Neuron (in vitro differentiated cells): ENCODE measurements around the gene AFF3.
"Not testable (repeated sequence)": the region's sequence is repeated elsewhere in the genome, so short reads cannot be mapped to it uniquely, and the experiment has no call there.

ENCODE experiments used
- H2AFZ ChIP-seq: one replicate; pipeline ENCODE4 v1.6.1; 2013; ENCODE audit warnings: low read depth, mild to moderate bottlenecking, inconsistent platforms, low read length, moderate library complexity
- H3K27me3 ChIP-seq: one replicate; pipeline ENCODE4 v1.6.1; 2013; ENCODE audit warnings: low read length; ENCODE audit not compliant: insufficient read depth
- H3K36me3 ChIP-seq: one replicate; pipeline ENCODE4 v1.6.1; 2013; ENCODE audit warnings: low read length; ENCODE audit not compliant: insufficient read depth
- H3K4me1 ChIP-seq: one replicate; pipeline ENCODE4 v1.6.1; 2013; ENCODE audit warnings: low read length; ENCODE audit not compliant: insufficient read depth
- H3K4me3 ChIP-seq: 2 replicates; pipeline ENCODE4 v1.5.1; 2013; ENCODE audit warnings: mild to moderate bottlenecking, low read length, moderate library complexity
- H3K9me3 ChIP-seq: one replicate; pipeline ENCODE4 v1.6.1; 2013; ENCODE audit warnings: low read length

Gene AFF3

GRCh38 chr2:100178085-100178788 is 35.8 kb upstream of the AFF3 start:
- Histone ChIP-seq H3K4me3 (no peak overlapping the region), H3K27me3 (no peaks in the 10 kb centered on the region), H3K9me3 (no peaks in the 10 kb centered on the region), H3K4me1 (peaks cover 16% of the 10 kb centered on the region), H3K36me3 (no peaks in the 10 kb centered on the region), H2AFZ (no peak overlapping the region)

- H2AFZ ChIP-seq = no peak overlapping the region
- peaks cover 4% of the 10 kb centered on the region for H3K4me1 ChIP-seq
Observed at GRCh38 chr2:100176925-100177324, 34.5 kb upstream of the AFF3 start.

GRCh38 chr2:100174026-100174431 is 31.6 kb upstream of the AFF3 start:
- H3K4me1 ChIP-seq = no peaks in the 10 kb centered on the region
- H2AFZ ChIP-seq = no peak overlapping the region
- H3K4me3 ChIP-seq = no peak overlapping the region

More at GRCh38 chr2:100176925-100177324, 34.5 kb upstream of the AFF3 start:
- H3K9me3 ChIP-seq = no peaks in the 10 kb centered on the region
- no peaks in the 10 kb centered on the region for H3K36me3 ChIP-seq
- H3K27me3 ChIP-seq = no peaks in the 10 kb centered on the region
- H3K4me3 ChIP-seq = no peak overlapping the region

GRCh38 chr2:100166701-100167100 is 24.3 kb upstream of the AFF3 start:
- H3K4me1 ChIP-seq = no peaks in the 10 kb centered on the region
- no peak overlapping the region for H2AFZ ChIP-seq
- H3K9me3 ChIP-seq = no peaks in the 10 kb centered on the region
- no peaks in the 10 kb centered on the region for H3K27me3 ChIP-seq
- H3K36me3 ChIP-seq = no peaks in the 10 kb centered on the region
- no peak overlapping the region for H3K4me3 ChIP-seq

More at GRCh38 chr2:100174026-100174431, 31.6 kb upstream of the AFF3 start:
- no peaks in the 10 kb centered on the region for H3K27me3 ChIP-seq
- H3K36me3 ChIP-seq = no peaks in the 10 kb centered on the region
- no peaks in the 10 kb centered on the region for H3K9me3 ChIP-seq

GRCh38 chr2:100163605-100164004 is 21.2 kb upstream of the AFF3 start:
- H3K27me3 ChIP-seq = no peaks in the 10 kb centered on the region
- H3K4me1 ChIP-seq = no peaks in the 10 kb centered on the region
- H3K4me3 ChIP-seq = no peak overlapping the region
- peaks cover 2% of the 10 kb centered on the region for H3K9me3 ChIP-seq
- no peaks in the 10 kb centered on the region for H3K36me3 ChIP-seq
- no peak overlapping the region for H2AFZ ChIP-seq

- no peaks in the 10 kb centered on the region for H3K36me3 ChIP-seq
- no peak overlapping the region for H2AFZ ChIP-seq
- H3K4me3 ChIP-seq = no peak overlapping the region
- no peaks in the 10 kb centered on the region for H3K4me1 ChIP-seq
- H3K27me3 ChIP-seq = no peaks in the 10 kb centered on the region
- H3K9me3 ChIP-seq = peaks cover 6% of the 10 kb centered on the region
Observed at GRCh38 chr2:100161945-100162620, 19.7 kb upstream of the AFF3 start.

GRCh38 chr2:100160396-100160795 is 18.0 kb upstream of the AFF3 start:
- no peaks in the 10 kb centered on the region for H3K4me1 ChIP-seq
- H3K27me3 ChIP-seq = no peaks in the 10 kb centered on the region

GRCh38 chr2:100151832-100152231 is 9.4 kb upstream of the AFF3 start:
- not testable (repeated sequence) for H3K4me3 ChIP-seq, H3K4me1 ChIP-seq, H2AFZ ChIP-seq, H3K36me3 ChIP-seq, H3K9me3 ChIP-seq, H3K27me3 ChIP-seq

More at GRCh38 chr2:100160396-100160795, 18.0 kb upstream of the AFF3 start:
- Histone ChIP-seq H2AFZ (no peak overlapping the region), H3K36me3 (no peaks in the 10 kb centered on the region), H3K9me3 (peaks cover 6% of the 10 kb centered on the region), H3K4me3 (no peak overlapping the region)

GRCh38 chr2:100151310-100151709 is 8.9 kb upstream of the AFF3 start:
- Histone ChIP-seq H3K4me3 (no peak overlapping the region), H2AFZ (no peak overlapping the region), H3K36me3 (no peaks in the 10 kb centered on the region), H3K4me1 (no peaks in the 10 kb centered on the region), H3K27me3 (no peaks in the 10 kb centered on the region), H3K9me3 (no peaks in the 10 kb centered on the region)

- H2AFZ ChIP-seq = no peak overlapping the region
Observed at GRCh38 chr2:100148883-100149282, 6.5 kb upstream of the AFF3 start.

GRCh38 chr2:100146657-100146960 is 4.2 kb upstream of the AFF3 start:
- Histone ChIP-seq H3K27me3 (no peaks in the 10 kb centered on the region), H3K9me3 (no peaks in the 10 kb centered on the region), H3K4me1 (no peaks in the 10 kb centered on the region), H3K4me3 (no peak overlapping the region), H3K36me3 (no peaks in the 10 kb centered on the region), H2AFZ (no peak overlapping the region)

More at GRCh38 chr2:100148883-100149282, 6.5 kb upstream of the AFF3 start:
- H3K36me3 ChIP-seq = no peaks in the 10 kb centered on the region
- H3K4me1 ChIP-seq = no peaks in the 10 kb centered on the region
- no peaks in the 10 kb centered on the region for H3K27me3 ChIP-seq
- no peak overlapping the region for H3K4me3 ChIP-seq
- H3K9me3 ChIP-seq = no peaks in the 10 kb centered on the region

- Histone ChIP-seq H3K4me1 (no peaks in the 10 kb centered on the region), H2AFZ (no peak overlapping the region), H3K36me3 (no peaks in the 10 kb centered on the region), H3K4me3 (no peak overlapping the region), H3K9me3 (no peaks in the 10 kb centered on the region), H3K27me3 (no peaks in the 10 kb centered on the region)
Observed at GRCh38 chr2:100145893-100146656, 3.7 kb upstream of the AFF3 start.

GRCh38 chr2:100143286-100143685 is 896 bp upstream of the AFF3 start:
- Histone ChIP-seq H3K27me3 (no peaks in the 10 kb centered on the region), H3K4me3 (no peak overlapping the region), H3K4me1 (no peaks in the 10 kb centered on the region), H3K9me3 (no peaks in the 10 kb centered on the region), H3K36me3 (no peaks in the 10 kb centered on the region), H2AFZ (no peak overlapping the region)
